Stimulated activated CD8-positive, alpha-beta memory T cell treated with anti-CD3 and anti-CD28 coated beads, Interleukin-2, amount 100 ng/mL, for 1 hour (primary cell): Measurements from ENCODE around the gene ITPR1.

Experiments used
- DNase-seq, 2 donors: peaks; one replicate each; pipeline ENCODE4 v3.0.0-alpha.2; 2020; ENCODE audit warnings: low read depth in 2 of 2

The ITPR1 gene

DNA sequence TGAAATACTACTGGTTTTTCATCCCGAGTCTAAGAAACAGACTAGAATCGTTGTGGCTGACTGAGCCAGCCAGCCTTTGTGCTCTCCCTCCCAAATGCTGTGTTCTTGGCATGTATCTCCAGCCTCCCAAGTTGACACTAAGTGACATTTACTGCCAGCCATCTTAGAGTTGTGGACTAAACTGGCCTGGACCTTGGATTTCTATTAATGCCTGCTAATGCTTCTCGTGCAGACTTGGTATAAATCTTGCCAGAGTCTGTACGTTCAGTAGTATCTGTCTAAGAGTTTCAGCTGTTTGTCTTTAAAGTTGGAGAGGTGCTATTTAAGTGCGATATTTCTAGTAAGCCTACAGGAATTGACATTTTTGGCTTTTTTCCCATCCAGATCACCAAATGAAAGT is 319.4 kb downstream of the ITPR1 start:
- DNase-seq = no peak

DNA sequence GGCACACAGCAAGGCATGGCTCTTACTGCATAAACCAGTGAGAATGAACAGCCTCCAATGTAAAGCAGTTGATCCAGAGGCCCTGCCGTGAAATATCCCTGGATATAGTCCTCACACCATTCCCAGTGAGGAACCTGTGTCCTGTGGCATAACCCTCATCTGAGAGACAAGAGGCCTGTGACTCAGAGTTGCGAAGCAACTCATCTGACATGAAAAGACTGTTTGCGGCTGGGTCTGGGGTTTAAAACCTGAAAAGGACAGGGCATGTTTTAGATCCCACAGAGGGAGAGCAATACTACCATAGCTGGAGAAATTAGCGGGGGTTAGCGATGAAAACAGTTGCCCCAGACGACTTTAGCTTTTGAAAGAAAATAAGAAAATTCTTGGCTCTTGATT is 320.8 kb downstream of the ITPR1 start:
- no peak for DNase-seq

DNA sequence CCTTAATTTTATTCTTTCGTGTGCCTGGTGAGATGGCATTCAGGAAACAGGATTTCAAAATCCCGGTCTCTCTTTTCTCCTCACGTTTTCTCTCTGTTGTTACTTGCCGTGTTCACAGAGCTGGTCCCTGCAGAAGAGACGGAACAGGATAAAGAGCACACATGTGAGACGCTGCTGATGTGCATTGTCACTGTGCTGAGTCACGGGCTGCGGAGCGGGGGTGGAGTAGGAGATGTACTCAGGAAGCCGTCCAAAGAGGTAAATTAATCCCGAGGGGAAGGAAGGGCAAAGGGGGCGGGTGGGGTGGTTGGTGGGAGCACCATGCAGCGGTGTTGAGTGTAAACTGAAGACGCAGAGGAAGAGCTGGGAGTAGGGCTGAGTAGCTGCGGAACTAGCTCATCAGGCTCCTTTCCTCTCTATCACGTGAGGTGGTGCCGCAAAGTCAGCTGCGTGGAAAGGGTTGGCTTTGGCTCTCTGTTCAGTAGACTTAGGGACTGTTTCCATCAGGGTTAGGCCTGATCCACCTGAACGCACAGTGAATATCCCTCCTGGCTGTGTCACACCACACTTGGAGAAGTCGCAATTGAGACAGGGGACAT is 321.3 kb downstream of the ITPR1 start:
- no peak for DNase-seq

DNA sequence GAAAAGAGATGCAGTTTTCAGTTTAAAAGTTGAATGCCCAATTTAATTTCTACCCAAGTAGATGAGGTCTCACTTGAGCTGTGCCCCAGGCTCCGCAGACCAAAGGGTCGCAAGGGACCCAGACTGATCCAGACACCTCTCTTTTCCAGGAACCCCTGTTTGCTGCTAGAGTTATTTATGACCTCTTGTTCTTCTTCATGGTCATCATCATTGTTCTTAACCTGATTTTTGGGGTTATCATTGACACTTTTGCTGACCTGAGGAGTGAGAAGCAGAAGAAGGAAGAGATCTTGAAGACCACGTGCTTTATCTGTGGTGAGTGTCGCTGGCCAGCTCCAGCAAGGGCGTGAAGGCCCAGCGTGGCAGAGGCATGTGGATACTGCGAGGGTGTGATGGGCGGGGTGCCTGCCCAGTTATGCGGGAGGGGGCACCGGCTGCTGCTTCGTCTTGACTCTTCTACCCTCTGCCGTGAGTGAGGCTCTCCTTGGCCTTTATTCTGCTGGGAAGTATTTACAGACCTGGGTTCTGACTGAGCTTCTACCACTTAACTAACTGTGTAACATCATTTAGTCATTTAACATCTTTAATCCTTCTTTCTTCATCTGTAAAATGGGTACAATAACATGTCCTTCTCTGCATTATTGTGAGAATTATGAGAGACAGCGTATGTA is 321.9 kb downstream of the ITPR1 start:
- no peak for DNase-seq

DNA sequence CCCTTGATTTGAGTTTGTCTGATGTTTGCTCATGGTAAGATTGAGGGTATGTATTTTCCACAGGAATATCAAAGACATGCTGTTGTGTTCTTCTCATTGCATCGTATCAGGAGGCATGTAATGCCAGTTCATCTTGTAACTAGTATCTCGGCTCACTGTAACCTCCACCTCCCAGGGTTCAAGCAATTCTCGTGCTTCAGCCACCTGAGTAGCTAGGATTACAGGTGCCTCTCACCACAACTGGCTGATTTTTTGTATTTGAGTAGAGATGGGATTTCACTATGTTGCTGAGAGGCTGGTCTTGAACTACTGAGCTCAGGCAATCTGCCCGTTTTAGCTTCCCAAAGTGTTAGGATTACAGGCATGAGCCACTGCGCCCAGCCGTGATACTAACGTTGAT is 323.2 kb downstream of the ITPR1 start:
- no peak for DNase-seq

DNA sequence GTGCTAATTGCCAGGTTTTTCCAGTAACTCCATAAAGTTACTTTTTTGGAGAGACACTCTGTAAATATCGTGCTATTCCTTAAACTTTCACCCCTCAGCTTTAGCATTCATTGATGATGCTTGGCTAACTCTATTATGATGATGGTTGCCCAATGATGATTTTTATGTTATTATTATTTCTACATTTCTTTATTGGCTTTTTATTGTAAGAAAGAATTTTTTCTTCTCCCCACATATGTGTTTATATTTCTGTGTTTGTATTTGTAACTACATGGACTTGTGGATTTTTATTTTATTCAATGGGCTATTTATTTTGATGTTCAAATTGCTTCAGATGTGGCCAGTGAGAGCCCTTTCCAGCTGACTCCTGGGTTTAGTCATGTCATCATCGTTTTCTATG is 323.6 kb downstream of the ITPR1 start:
- DNase-seq = no peak

DNA sequence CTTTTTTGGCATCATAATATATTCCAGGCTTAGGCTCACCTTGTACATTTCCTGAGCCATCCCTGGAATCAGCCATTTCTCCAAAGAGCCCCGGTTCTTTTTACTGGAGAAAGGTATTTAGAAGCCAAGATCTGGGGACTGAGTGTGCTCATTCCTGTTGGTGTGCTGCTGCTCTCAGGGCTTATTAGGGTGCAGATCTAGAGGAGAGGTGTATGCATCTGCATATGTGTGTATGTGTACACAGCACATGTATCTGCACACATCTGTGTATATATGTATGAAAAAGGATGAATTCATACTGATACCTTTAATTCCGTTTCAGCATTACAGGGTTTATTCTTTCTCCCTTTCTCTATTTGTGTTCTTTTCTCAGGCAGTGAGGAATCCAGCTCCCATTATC is 324.0 kb downstream of the ITPR1 start:
- DNase-seq = no peak

DNA sequence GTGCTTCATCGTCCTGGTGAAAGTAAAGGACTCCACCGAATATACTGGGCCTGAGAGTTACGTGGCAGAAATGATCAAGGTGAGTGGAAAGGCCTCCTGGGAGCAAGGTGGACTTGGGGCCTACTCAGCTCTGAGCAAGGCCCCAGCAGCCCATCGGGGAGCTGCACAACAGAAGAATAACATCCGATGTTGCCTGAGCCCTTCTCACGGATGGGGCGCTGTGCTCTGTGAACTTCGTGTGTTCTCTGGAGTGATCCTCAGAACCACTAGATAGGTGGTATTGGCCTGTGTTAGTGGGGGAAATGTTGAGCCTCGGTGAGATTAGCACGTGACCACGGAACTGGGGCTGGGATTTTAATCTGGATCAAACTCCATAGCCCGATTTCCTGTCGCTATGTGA is 325.0 kb downstream of the ITPR1 start:
- DNase-seq = no peak

DNA sequence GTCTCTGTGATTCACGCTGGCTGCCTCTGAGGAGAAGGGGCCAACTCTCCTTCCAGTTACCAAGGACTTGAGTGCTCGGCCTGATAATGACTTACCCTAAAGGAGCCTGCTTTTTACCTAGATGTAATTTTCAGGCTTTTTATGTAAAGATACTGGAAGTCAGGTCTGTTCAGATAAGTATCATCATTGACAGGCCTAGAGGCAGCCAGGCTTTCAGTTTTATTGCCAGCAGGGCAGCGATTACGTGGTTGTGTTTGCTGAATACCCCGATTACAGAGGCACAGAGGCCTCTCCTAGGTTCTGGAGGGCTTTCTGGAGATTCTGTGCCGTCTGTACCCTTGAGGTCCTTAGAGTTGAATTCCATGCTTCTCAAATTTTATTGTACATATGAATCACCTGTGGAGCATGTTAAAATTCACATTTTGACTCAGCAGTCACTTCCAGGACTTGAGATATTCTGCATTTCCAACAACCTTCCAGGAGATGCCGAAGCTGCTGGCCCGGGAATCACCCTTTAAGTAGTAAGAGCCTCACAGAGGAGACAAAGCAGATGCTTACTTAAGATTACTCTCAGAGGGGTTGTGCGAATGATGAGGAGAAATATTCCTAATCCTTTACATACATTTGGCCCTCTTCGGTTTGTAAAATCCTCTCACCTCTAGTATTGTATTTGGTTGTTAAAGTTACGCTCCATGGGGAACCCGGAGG is 326.0 kb downstream of the ITPR1 start:
- DNase-seq = no peak

DNA sequence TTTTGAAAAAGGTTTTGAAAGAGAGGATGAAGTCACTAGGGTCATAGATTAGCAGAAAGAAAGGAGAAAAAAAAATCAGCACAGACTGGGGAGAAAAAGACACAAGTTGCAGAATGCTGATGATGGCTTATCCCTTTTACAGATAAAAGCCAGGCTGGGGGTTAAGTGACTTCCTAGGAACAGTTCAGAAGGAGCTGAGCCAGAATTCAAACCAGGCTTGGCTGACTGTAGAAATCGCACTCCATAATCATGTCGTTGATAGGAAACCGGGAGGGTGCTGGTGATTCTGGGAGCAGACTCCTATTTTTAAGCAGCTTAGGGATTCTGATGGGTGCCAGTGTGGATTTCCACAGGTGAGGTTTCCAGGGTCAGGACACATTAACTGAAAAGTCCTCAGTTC is 326.6 kb downstream of the ITPR1 start:
- no peak for DNase-seq

DNA sequence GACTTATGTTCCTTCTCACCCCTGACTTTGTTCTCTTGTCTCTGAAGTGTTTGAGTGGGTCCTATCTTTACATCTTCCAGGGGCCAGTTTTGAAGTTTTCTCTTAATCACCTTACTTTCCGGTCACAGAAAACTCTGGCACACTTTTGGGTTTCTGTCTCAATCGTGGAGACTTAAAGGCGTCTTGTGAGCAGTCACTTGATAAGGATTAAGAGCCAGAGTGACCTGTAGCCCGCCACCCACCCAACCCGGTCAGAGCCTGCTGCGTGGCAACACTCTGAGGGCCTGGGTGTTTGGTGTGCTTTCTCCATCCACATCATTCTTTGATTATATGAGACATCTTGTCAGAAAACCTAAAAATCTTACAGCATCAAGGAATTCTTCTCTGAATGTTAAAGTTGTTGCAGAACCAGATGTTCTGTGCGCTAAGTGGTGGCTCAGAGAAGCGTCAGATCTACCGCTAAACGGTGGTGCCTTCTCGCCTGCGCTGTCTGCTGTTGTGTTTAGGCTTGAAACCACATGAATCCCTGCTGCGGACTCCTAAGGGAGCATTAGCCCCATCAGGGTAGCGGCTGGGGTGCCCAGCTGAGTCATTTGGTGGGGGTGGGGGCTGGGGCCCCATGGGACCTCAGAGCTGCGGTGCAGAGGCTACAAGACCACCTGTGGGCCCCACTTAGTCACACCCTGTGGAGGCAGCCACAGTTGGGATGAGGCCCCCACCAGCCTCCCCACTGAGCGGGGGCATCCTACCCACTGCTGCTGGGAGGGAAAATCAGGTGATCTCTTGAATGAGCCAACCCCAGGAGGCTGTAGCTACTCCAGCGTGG is 327.4 kb downstream of the ITPR1 start:
- DNase-seq = no peak

DNA sequence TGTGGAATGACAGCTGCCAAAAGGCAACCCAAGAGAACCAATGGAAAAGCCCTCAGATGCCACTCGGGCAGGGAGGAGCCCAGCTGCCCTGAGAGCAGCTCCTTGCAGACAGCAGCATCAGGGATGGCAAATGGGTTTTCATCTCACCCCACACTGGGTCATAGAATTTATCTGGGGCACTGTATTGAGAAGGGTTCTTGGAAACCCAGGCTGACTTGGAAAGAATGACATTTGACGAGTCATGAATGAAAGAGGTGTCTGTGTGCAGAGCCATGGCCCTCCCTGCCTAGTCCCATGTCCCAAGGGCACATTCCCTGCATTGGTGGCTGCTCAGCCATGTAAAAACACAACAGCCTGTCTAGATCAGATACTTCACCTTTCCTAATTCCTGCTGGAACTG is 328.2 kb downstream of the ITPR1 start:
- no peak for DNase-seq

DNA sequence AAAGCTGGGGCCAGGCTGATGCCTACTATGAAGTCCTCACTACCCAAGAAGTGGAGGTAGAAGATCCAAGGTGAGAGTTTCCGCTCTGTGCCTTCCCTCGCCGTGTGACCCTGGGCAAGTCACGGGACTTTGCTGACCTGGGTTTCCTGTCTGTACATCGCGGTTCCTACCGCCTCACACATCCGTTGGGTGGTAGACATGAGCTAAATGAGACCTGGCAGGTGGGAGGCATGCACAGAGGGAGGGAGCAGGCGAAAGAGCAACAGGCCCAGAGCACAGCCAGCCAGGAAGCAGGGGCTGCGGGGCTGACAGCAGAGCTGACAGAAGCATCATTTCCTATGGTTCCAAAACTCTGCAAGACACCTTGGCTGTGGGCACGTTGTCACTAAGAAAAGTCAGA is 328.8 kb downstream of the ITPR1 start:
- peak; percentile 54 to 59 for DNase-seq

DNA sequence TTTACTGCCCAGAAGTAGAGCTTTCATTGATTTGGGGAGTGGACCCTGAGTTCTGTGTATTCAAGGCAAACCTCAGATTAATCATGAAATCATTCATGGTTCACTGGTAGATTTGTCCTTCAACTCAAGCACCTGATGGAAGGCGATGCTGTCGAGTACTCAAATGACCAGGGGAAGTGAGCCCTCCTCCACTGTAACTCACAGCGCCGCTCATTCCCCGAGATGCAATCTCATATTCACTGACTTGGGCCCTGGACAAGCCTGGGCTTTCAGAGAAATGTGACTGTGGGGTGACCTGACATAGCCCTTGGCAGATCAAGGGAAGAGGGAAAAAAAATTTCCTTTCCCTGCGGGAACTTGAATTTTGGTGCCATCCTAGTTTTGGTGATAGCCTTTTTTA is 329.4 kb downstream of the ITPR1 start:
- DNase-seq = no peak

DNA sequence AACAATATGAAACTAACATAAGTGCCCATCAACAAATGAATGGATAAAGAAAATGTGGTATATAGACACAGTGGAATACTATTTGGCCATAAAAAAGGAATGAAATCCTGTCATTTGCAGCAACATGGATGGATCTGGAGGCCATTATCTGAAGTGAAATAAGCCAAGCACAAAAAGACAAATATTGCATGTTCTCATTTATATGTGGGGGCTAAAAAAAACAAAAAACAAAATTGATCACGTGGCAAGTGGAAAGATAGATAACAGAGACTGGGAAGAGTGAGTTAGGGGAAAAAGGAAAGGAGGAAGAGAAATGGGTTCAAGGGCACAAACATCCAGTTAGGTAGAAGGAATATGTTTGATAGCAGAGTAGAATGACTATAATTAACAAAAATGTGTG is 330.2 kb downstream of the ITPR1 start:
- no peak for DNase-seq

DNA sequence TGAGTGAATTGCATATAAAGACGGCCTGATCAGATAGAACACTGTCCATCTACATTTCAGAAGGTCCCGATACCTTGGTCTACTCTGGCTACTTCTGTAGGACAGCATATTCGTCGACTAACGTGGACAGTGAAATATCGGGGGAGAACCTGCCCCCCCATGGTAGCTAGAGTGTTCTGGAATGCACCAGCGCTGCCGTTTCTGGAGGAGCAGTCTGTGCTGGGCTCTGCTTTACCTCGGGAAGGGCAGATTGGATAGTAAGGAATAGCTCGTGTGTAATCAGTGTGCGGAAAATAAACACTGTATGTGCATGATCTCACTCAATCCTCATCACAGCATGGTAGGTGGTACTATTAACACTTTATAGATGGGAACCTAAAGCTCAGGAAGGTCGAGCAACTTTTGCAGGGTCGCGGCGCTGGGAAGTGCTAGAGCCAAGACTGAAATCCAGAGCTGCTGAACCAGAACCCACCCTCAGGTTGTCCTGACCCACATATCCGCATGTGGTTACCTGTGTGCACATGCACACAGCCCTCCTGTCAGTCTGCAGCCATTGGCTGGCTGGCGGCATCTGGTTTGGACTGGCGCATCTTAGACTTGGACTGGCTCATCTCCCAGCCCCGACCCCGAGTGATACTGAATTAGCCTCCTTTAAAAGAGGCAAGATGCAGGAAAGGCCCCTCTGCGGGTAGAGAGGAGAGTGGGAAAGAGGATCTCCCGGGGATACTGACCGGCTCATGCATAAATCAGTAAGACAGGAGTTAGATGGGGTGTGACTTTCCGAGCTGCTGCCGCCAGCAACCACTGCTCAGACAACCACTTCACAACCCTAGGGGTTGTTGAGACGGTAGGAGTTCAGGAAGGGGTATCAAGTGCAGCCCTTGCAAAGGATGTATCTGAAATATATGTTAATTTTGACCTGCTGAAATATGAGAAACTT is 331.1 kb downstream of the ITPR1 start:
- no peak for DNase-seq

DNA sequence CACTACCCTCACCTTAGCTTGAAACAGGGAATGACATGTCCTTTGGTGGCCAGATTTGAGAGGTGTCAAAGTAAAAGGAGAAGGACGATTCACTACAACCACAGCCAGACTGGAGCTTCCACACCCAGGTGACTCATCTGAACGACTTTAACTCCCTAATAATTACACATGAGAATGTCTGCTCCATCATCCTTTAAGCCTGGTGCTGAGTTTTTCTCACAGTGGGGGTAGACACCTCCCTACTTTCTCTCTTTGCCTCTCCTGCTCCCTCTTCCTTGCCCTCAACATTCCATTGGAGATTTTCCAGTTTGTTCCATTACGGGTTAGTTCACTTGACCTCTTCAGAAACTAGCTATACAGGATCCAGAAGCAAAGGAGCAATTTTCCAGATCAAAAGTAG is 331.8 kb downstream of the ITPR1 start:
- no peak for DNase-seq

DNA sequence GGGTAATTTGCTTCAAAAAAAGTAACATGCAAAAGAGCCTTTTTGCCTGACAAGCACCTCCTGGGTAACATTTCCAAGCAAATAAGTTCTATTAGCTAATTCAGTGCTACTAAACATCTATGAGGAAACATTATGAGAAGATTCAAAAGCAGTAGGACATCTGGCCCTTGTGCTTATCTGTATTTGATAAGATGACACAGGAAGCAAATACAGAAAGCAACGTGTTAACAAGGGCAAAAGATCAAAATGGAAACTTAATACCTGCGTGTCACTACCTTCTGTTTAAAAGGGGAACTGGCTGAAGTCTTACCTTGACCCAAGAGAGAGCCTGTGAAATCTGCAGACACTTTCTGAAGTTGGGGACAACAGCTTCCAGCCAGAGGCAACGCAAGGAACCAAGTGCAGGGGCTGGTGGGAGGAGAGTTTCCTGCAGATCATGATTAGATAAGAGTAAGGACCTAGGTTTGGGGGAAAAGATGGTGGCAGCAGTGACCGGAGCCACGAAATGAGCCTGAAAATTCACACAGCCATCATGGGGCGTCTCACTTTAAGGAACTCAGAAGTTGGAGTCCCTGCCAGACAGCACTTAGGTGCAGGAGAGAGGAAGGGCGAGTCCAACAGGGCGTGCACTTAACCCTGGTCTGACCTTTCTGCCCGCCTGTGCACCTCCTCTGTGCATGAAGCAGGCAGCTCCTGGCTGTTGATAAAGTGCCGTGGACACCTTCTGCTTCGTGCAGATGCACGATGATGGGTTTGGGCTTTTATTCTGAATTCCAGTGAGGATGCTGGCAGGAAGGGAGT is 332.5 kb downstream of the ITPR1 start:
- DNase-seq = no peak

DNA sequence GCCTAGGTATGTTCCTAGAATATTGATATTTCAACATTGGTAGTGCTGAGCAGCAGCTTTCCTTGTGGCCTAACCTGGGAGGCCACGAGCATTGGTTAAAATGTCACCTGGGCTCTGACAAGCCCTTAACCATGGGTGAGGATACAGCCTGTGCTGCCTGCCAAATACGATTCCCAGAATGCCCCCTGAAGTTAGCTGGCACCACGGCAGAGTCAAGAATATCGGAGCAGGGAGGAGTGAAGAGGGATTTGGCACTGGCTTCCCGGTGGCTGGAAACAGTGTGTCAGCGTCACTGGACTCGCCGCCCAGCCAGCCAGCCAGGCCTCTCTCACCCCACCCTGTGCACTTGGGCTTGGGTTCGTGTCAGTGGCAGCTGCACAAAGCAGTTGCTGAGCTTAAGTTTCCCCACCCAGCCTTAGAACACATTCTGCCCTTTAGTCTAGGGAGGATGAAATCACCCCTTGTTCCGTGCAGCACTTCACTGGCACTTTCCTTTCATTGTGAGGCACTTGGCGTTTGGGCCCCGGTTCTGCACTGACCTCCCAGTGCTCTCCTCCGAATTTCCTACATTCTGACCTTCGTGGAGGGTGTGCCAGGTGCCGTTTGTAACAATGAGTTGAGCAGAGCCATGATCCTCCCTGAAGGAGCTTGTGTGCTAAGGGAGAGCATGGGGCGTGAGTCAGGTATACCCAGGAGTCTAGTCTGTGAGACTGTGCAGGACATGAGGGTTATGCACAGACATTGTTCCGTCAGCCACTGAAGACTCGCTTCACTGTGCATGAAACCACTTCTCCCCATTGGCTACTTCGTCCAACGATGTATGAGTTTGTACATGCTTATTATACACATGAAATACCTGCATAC is 333.3 kb downstream of the ITPR1 start:
- no peak for DNase-seq

DNA sequence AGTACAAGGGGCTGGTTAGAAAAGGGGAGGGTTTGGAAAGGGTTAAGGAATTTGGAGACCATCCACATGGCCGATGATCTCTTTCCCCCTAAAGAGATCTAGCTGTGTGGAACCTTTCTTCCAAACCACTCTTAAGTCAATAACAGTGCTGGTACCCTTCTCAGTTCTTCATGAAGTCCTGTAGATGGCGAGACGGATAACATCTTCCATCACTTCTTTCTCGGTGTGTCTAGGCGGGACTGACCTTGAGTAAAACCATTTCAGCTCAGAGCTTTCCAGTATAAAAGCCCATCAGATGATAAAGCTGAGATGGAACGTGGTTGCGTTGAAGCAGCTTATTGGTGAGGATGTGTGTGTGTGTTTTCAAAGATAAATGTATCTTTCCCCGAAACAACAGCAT is 334.6 kb downstream of the ITPR1 start:
- no peak for DNase-seq
